NT2/D1 (cell line): ENCODE measurements around the gene RPN1.

ENCODE experiments used
- SUZ12 ChIP-seq: IDR thresholded peaks from 2 replicates; pipeline ENCODE4 v1.6.1; 2011; ENCODE audit not compliant: insufficient read length, insufficient read depth; ENCODE audit errors: extremely low read depth
- YY1 ChIP-seq: IDR thresholded peaks from 2 replicates; pipeline ENCODE4 v1.6.1; 2011; ENCODE audit not compliant: insufficient read length, insufficient read depth
- ZNF274 ChIP-seq: IDR thresholded peaks from 2 replicates; pipeline ENCODE4 v1.6.1; 2011; ENCODE audit warnings: mild to moderate bottlenecking, low read depth, low read length

- TF ChIP-seq SUZ12 (no peak), YY1 (no peak), ZNF274 (no peak)
These were observed 59.7 kb downstream of the RPN1 start for GRCh38 chr3:128590948-128591347.
